OCI-LY7 (cell line): ENCODE results near the gene CENPN. TPM values are rescaled to one million over a fixed set of nuclear protein-coding genes. Genes with fewer than 3 reads are reported as not detected.

ENCODE experiments used
- BruUV-seq: library from RNA; stranded (reverse); fragments of 400-500 nt; replicated peaks from 2 replicates; lab custom pipeline; 2021; lab: Mats Ljungman, UMichigan
- CTCF ChIA-PET: fragments of 300-600 bp; sonication (Branson Sonifier 250); formaldehyde crosslinking; loops from one replicate; lab custom pipeline; 2022; ENCODE audit warnings: antibody characterized with exemption; ENCODE audit not compliant: unreplicated experiment; lab: Charles Lee
- POLR2A ChIA-PET: fragments of 300-600 bp; sonication (Branson Sonifier 250); formaldehyde crosslinking; loops from one replicate; lab custom pipeline; 2022; ENCODE audit warnings: antibody characterized with exemption; lab: Charles Lee
- DNase-seq: peaks from one replicate; pipeline ENCODE4 v3.0.0-alpha.2; 2015; ENCODE audit warnings: low spot score
- H2AFZ ChIP-seq: fragments of 200-600 bp; sonication (generic), shearing (Covaris generic); 2 replicates; pipeline ENCODE4 v1.6.1; 2014; ENCODE audit warnings: mild to moderate bottlenecking, antibody characterized with exemption, low read length, moderate library complexity
- H3K27ac ChIP-seq: fragments of 200-600 bp; sonication (generic); 2 replicates; pipeline ENCODE4 v1.5.1; 2014; ENCODE audit warnings: mixed run types, low read depth, mild to moderate bottlenecking, moderate library complexity, low read length, inconsistent platforms; ENCODE audit not compliant: poor library complexity, severe bottlenecking
- H3K36me3 ChIP-seq: fragments of 200-600 bp; sonication (generic); 2 replicates; pipeline ENCODE4 v1.6.1; 2014; ENCODE audit warnings: mild to moderate bottlenecking, antibody characterized with exemption, low read length, moderate library complexity, mixed read lengths; ENCODE audit not compliant: insufficient read depth
- H3K4me1 ChIP-seq: fragments of 200-600 bp; sonication (generic); 2 replicates; pipeline ENCODE4 v1.5.1; 2014; ENCODE audit warnings: mild to moderate bottlenecking, low read length; ENCODE audit not compliant: insufficient read depth, poor library complexity, severe bottlenecking
- H3K4me2 ChIP-seq: fragments of 200-600 bp; sonication (generic); 2 replicates; pipeline ENCODE4 v1.6.1; 2014; ENCODE audit warnings: mild to moderate bottlenecking, low read length
- H3K4me3 ChIP-seq: fragments of 200-600 bp; sonication (generic); 2 replicates; pipeline ENCODE4 v1.5.1; 2014; ENCODE audit warnings: mild to moderate bottlenecking, low read depth, low read length; ENCODE audit not compliant: poor library complexity, severe bottlenecking
- H3K79me2 ChIP-seq: fragments of 200-600 bp; sonication (generic); 2 replicates; pipeline ENCODE4 v1.6.1; 2016; ENCODE audit warnings: low read depth, mild to moderate bottlenecking, low read length, moderate library complexity, mixed read lengths; ENCODE audit not compliant: insufficient read depth
- H3K9me2 ChIP-seq: fragments of 200-600 bp; sonication (generic); 2 replicates; pipeline ENCODE4 v1.6.1; 2016; ENCODE audit warnings: mild to moderate bottlenecking, low read length, mixed read lengths; ENCODE audit not compliant: insufficient read depth
- H3K9me3 ChIP-seq: fragments of 200-600 bp; sonication (generic); 2 replicates; pipeline ENCODE4 v1.6.1; 2014; ENCODE audit warnings: mild to moderate bottlenecking, mixed run types, low read length, mixed read lengths
- H4K20me1 ChIP-seq: fragments of 200-600 bp; sonication (generic); 2 replicates; pipeline ENCODE4 v1.6.1; 2014; ENCODE audit warnings: mild to moderate bottlenecking, antibody characterized with exemption, low read length, moderate library complexity, mixed read lengths; ENCODE audit not compliant: insufficient read depth
- CTCF ChIP-seq: fragments of 200-600 bp; sonication (generic); conservative IDR thresholded peaks from 2 replicates; pipeline ENCODE4 v1.5.1; 2014; ENCODE audit warnings: mild to moderate bottlenecking, antibody characterized with exemption, low read length, moderate library complexity, mixed read lengths
- EZH2phosphoT487 ChIP-seq: fragments of 200-600 bp; sonication (generic); IDR thresholded peaks from 2 replicates; pipeline ENCODE4 v1.6.1; 2018; ENCODE audit warnings: low read depth, borderline replicate concordance, mild to moderate bottlenecking, mixed run types, antibody characterized with exemption, low read length, moderate library complexity, mixed read lengths
- intact Hi-C: fragments of 100-400 bp; cut with micrococcal nuclease; formaldehyde crosslinking; loops from one replicate; pipeline ENCODE4 v1.10.0; 2022; ENCODE audit not compliant: unreplicated experiment
- total RNA-seq, 2 experiments: library from RNA; depleted of rRNA in 1 of 2; stranded (reverse); fragments of >200 nt in 1 of 2; shearing (Covaris generic) in 1 of 2; gene quantifications; 2 replicates each; pipeline ENCODE4 v1.2.3, GENCODE V29; 2014 to 2022

The CENPN gene
- total RNA-seq, 2 experiments from 2014 or later = 51.8 to 52.4 TPM

GRCh38 chr16:80994451-80994850 lies 12.6 kb upstream of the CENPN start:
- CTCF ChIA-PET = no interaction called here
- POLR2A ChIA-PET = interaction anchor here (0.6 to 1.5 kb wide), 4 partner anchors 10 to 125 kb away, joined by 3 to 5 read pairs (median 4); no protein-coding TSS in a partner anchor

DNA sequence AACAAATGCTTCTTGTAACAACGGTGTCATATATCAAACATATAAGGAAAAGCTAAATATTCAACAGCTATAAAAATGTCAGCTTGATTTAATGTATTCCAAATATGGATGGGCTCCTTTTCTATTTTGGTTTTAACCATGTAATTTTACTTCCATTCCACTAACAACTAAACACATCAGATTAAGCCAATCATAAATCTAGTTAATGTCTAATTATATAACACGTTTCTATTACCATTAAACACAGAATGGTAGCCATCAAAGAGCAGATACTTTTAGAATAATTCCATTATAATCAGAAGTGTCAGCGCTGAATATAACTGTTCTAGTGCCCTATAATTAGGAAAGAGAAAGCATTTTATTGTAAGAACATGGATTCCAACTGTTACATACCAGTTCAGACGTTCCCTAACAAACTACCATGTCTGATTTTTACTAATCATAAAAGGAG lies 10.3 kb upstream of the CENPN start:
- H3K36me3 ChIP-seq = peaks cover 42% of the 10 kb centered on the region
- TF ChIP-seq EZH2phosphoT487 = no peak
- no peak for TF ChIP-seq CTCF
- no peaks in the 10 kb centered on the region for H3K9me2 ChIP-seq
- H3K4me2 ChIP-seq = peak overlapping the region; percentile 55; the same call in 1 of the 2 replicates
- POLR2A ChIA-PET = interaction anchor here (0.5 to 1.5 kb wide), 2 partner anchors 23 to 318 kb away, joined by 3 to 4 read pairs; partner anchors contain the start of gene GAN
- H3K9me3 ChIP-seq = no peaks in the 10 kb centered on the region
- CTCF ChIA-PET = no interaction called here
- DNase-seq = no peak
- H3K79me2 ChIP-seq = peaks cover 92% of the 10 kb centered on the region
- H2AFZ ChIP-seq = no peak overlapping the region
- BruUV-seq = TSS peak; percentile 46
- peaks cover 15% of the 10 kb centered on the region for H3K4me1 ChIP-seq
- intact Hi-C loops = no loop called here
- peaks cover 9% of the 10 kb centered on the region; the same call in 1 of the 2 replicates for H4K20me1 ChIP-seq
- no peak overlapping the region for H3K27ac ChIP-seq
- no peak overlapping the region for H3K4me3 ChIP-seq

More at GRCh38 chr16:80994451-80994850, 12.6 kb upstream of the CENPN start:
- Histone ChIP-seq H3K36me3 (peaks cover 46% of the 10 kb centered on the region), H3K4me3 (no peak overlapping the region), H4K20me1 (peaks cover 9% of the 10 kb centered on the region; the same call in 1 of the 2 replicates), H3K9me3 (no peaks in the 10 kb centered on the region), H3K4me1 (peaks cover 15% of the 10 kb centered on the region), H3K79me2 (peaks cover 83% of the 10 kb centered on the region), H3K27ac (no peak overlapping the region), H3K4me2 (no peak overlapping the region), H2AFZ (no peak overlapping the region), H3K9me2 (no peaks in the 10 kb centered on the region)
- TF ChIP-seq CTCF (no peak), EZH2phosphoT487 (no peak)
- DNase-seq = no peak
- no TSS peak for BruUV-seq
- intact Hi-C loops = no loop called here

DNA sequence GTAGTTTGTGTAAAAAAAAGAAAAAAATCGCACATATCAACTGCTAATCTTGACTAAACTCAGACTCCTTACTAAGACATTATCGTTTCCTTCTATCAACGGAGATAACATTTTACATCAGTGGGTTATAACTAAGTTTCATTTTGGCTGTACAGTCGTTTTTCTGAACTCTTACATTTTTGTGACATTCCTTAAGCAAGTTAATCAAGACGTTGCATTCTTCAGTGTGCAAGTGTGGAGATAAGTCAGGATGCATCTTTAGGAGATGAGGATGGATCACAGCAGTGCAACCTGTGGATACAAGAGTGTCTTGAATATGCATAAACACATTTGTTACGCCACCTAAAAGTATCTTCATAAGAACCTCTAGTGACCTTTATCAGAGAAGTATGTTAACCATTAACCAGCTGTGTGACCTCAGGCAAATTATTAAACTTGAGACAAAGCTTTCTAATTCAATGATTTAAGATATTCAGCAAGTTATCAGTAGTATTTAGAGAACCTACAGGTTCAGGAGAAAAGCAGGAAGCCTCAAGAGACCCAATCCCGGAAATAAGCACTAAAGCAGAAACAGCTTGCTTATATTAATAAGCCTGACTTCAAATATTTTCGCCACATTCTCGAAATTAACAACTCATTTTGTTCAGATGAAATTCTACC lies 9.7 kb upstream of the CENPN start:
- BruUV-seq = no TSS peak
- Histone ChIP-seq H3K4me1 (peaks cover 15% of the 10 kb centered on the region), H4K20me1 (peaks cover 9% of the 10 kb centered on the region; the same call in 1 of the 2 replicates), H3K9me2 (no peaks in the 10 kb centered on the region), H3K9me3 (no peaks in the 10 kb centered on the region), H3K4me2 (peak overlapping the region; percentile 55), H2AFZ (no peak overlapping the region), H3K4me3 (peak overlapping the region; percentile 5), H3K79me2 (peaks cover 93% of the 10 kb centered on the region), H3K27ac (no peak overlapping the region), H3K36me3 (peaks cover 40% of the 10 kb centered on the region)
- CTCF ChIA-PET = no interaction called here
- intact Hi-C loops = no loop called here
- TF ChIP-seq CTCF = no peak
- TF ChIP-seq EZH2phosphoT487 = no peak
- peak; percentile 7 for DNase-seq
- POLR2A ChIA-PET = interaction anchor here (0.5 to 1.5 kb wide), 5 partner anchors 10 to 317 kb away, joined by 3 to 6 read pairs (median 4); partner anchors contain the start of genes CENPN, CMC2 and GAN
